Large intestine (tissue), 3 donors: ENCODE results near the gene MYADM. TPM values are rescaled to one million over a fixed set of nuclear protein-coding genes. Genes with fewer than 3 reads are reported as not detected.

ENCODE experiments used
- DNase-seq, 2 donors: peaks; one replicate each; pipeline versions ENCODE4 v3.0.0 to v3.0.0-alpha.2; 2013
- H3K27ac ChIP-seq: one replicate; pipeline ENCODE4 v1.5.1; 2013; ENCODE audit warnings: low read length
- H3K27me3 ChIP-seq: 2 replicates; pipeline ENCODE4 v1.6.1; 2013; ENCODE audit warnings: low read length; ENCODE audit not compliant: control insufficient read depth, insufficient read depth
- H3K36me3 ChIP-seq: 2 replicates; pipeline ENCODE4 v1.6.1; 2013; ENCODE audit warnings: low read length; ENCODE audit not compliant: control insufficient read depth, insufficient read depth
- H3K4me1 ChIP-seq: one replicate; pipeline ENCODE4 v1.6.1; 2013; ENCODE audit warnings: low read length; ENCODE audit not compliant: control insufficient read depth, insufficient read depth
- H3K4me3 ChIP-seq: one replicate; pipeline ENCODE4 v1.5.1; 2013; ENCODE audit warnings: low read length
- H3K9me3 ChIP-seq: one replicate; pipeline ENCODE4 v1.6.1; 2013; ENCODE audit warnings: mild to moderate bottlenecking, low read depth, low read length, moderate library complexity; ENCODE audit not compliant: control insufficient read depth
- WGBS: methylation state at CpG from one replicate; pipeline ENCODE4 v1.1.5; 2013; ENCODE audit warnings: low lambda C conversion rate; ENCODE audit not compliant: insufficient coverage; 5-methylcytosine and 5-hydroxymethylcytosine counted together
- polyA plus RNA-seq: library from polyadenylated mRNA; unstranded; fragments of 120-200 nt; gene quantifications from one replicate; pipeline ENCODE4 v1.2.1, GENCODE V29; 2013

Gene MYADM
- polyA plus RNA-seq, 1 donor = 87.7 TPM

GRCh38 chr19:53900191-53900860 is 32.6 kb downstream of the MYADM start:
- Histone ChIP-seq H3K27ac (no peak overlapping the region), H3K27me3 (peaks cover 20% of the 10 kb centered on the region), H3K9me3 (no peaks in the 10 kb centered on the region), H3K4me3 (no peak overlapping the region), H3K36me3 (no peaks in the 10 kb centered on the region), H3K4me1 (no peaks in the 10 kb centered on the region)
- DNase-seq = no peak
- no CpG with 5 or more reads among the region's 27 CpGs for WGBS

GRCh38 chr19:53903055-53903680 is 35.5 kb downstream of the MYADM start:
- WGBS = no CpG with 5 or more reads among the region's 4 CpGs
- Histone ChIP-seq H3K27ac (no peak overlapping the region), H3K27me3 (peaks cover 31% of the 10 kb centered on the region), H3K36me3 (no peaks in the 10 kb centered on the region), H3K4me1 (no peaks in the 10 kb centered on the region), H3K9me3 (no peaks in the 10 kb centered on the region), H3K4me3 (no peak overlapping the region)
- peak in 1 of 2 donors; percentile 34 for DNase-seq

- no peaks in the 10 kb centered on the region for H3K36me3 ChIP-seq
- no peak overlapping the region for H3K27ac ChIP-seq
- no peaks in the 10 kb centered on the region for H3K4me1 ChIP-seq
- H3K27me3 ChIP-seq = peaks cover 44% of the 10 kb centered on the region
- H3K4me3 ChIP-seq = no peak overlapping the region
- DNase-seq = no peak
- H3K9me3 ChIP-seq = peaks cover 4% of the 10 kb centered on the region
- WGBS = 80% methylated on average over 1 of the region's 3 CpGs
Measured at GRCh38 chr19:53904909-53905308, 37.2 kb downstream of the MYADM start.

GRCh38 chr19:53905787-53906186 is 38.1 kb downstream of the MYADM start:
- no peak for DNase-seq
- peaks cover 53% of the 10 kb centered on the region for H3K27me3 ChIP-seq
- no peaks in the 10 kb centered on the region for H3K36me3 ChIP-seq
- H3K9me3 ChIP-seq = peaks cover 4% of the 10 kb centered on the region
- H3K4me3 ChIP-seq = no peak overlapping the region
- no peaks in the 10 kb centered on the region for H3K4me1 ChIP-seq
- WGBS = no CpG with 5 or more reads among the region's 1 CpG
- H3K27ac ChIP-seq = no peak overlapping the region

GRCh38 chr19:53906211-53907192 is 38.8 kb downstream of the MYADM start:
- WGBS = no CpG with 5 or more reads among the region's 48 CpGs
- H3K27ac ChIP-seq = no peak overlapping the region
- H3K9me3 ChIP-seq = peaks cover 4% of the 10 kb centered on the region
- H3K4me1 ChIP-seq = no peaks in the 10 kb centered on the region
- no peak overlapping the region for H3K4me3 ChIP-seq
- no peak for DNase-seq
- H3K36me3 ChIP-seq = no peaks in the 10 kb centered on the region
- H3K27me3 ChIP-seq = peaks cover 59% of the 10 kb centered on the region

- H3K4me3 ChIP-seq = no peak overlapping the region
- peaks cover 65% of the 10 kb centered on the region for H3K27me3 ChIP-seq
- peaks cover 4% of the 10 kb centered on the region for H3K9me3 ChIP-seq
- no CpG with 5 or more reads among the region's 14 CpGs for WGBS
- no peaks in the 10 kb centered on the region for H3K36me3 ChIP-seq
- no peaks in the 10 kb centered on the region for H3K4me1 ChIP-seq
- no peak overlapping the region for H3K27ac ChIP-seq
- no peak for DNase-seq
Measured at GRCh38 chr19:53907193-53907581, 39.5 kb downstream of the MYADM start.

- no CpG with 5 or more reads among the region's 17 CpGs for WGBS
- H3K4me3 ChIP-seq = no peak overlapping the region
- peaks cover 4% of the 10 kb centered on the region for H3K9me3 ChIP-seq
- H3K4me1 ChIP-seq = no peaks in the 10 kb centered on the region
- no peak for DNase-seq
- H3K27ac ChIP-seq = no peak overlapping the region
- peaks cover 67% of the 10 kb centered on the region for H3K27me3 ChIP-seq
- no peaks in the 10 kb centered on the region for H3K36me3 ChIP-seq
Measured at GRCh38 chr19:53907690-53908089, 40.0 kb downstream of the MYADM start.

- no CpG with 5 or more reads among the region's 51 CpGs for WGBS
- no peak overlapping the region for H3K27ac ChIP-seq
- no peaks in the 10 kb centered on the region for H3K4me1 ChIP-seq
- no peak overlapping the region for H3K4me3 ChIP-seq
- H3K27me3 ChIP-seq = peaks cover 67% of the 10 kb centered on the region
- DNase-seq = no peak
- H3K36me3 ChIP-seq = no peaks in the 10 kb centered on the region
- H3K9me3 ChIP-seq = peaks cover 4% of the 10 kb centered on the region
Measured at GRCh38 chr19:53908106-53908934, 40.6 kb downstream of the MYADM start.

GRCh38 chr19:53908935-53909415 is 41.3 kb downstream of the MYADM start, which contains the start of gene CACNG7:
Gene CACNG7 (plus strand): TSS chr19:53909278. CDS start chr19:53912832, 3,554 bp downstream.
- WGBS = 0% methylated on average over 4 of the region's 28 CpGs
- Histone ChIP-seq H3K36me3 (no peaks in the 10 kb centered on the region), H3K4me3 (no peak within 1 kb of the TSS), H3K9me3 (peaks cover 4% of the 10 kb centered on the region), H3K27me3 (peaks cover 67% of the 10 kb centered on the region), H3K27ac (no peak within 1 kb of the TSS), H3K4me1 (no peaks in the 10 kb centered on the region)
- DNase-seq = no peak
